ENCODE measurements around the gene ARHGEF25.

DNA sequence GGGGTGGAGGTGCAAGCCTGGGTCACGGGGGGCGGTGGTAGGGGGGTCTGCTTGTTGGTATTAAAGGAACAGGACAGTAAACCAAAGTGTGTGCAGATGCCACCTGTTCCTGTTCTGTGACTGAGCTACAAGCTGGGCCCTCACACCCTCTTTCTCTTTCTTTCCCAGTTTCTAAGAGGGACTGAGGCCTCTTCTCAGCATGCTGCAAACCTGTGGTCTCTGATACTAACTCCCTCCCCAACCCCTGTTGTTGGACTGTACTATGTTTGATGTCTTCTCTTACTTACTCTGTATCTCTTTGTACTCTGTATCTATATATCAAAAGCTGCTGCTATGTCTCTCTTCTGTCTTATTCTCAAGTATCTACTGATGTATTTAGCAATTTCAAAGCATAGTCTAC, 27.2 kb upstream of the ARHGEF25 start:
- no peak for TF ChIP-seq CTCF (IDR thresholded peaks at IDR 0.05)
- no peak for TF ChIP-seq EZH2 (IDR thresholded peaks at IDR 0.05; ENCODE audit: borderline replicate concordance, insufficient read depth, low read depth, low read length, poor library complexity, severe bottlenecking)

Measured in B cell (primary cell).